B cell (primary cell): Measurements from ENCODE around the gene UACA. TPM values are rescaled to one million over a fixed set of nuclear protein-coding genes. Genes with fewer than 3 reads are reported as not detected.

Experiments
- ATAC-seq: fragments of 200-7000 bp; cut with Tn5 transposase; one replicate; pipeline ENCODE4 v1.10.0; 2021; ENCODE audit warnings: low read depth, mild to moderate bottlenecking, moderate number of reproducible peaks, moderate library complexity
- CTCF ChIA-PET: fragments of 350-600 bp; sonication (Branson Sonifier 250); formaldehyde crosslinking; loops from one replicate; lab custom pipeline; 2021; ENCODE audit warnings: antibody characterized with exemption, inconsistent platforms; lab: Charles Lee
- POLR2A ChIA-PET: fragments of 350-600 bp; sonication (Branson Sonifier 250); formaldehyde crosslinking; loops from one replicate; lab custom pipeline; 2021; ENCODE audit warnings: antibody characterized with exemption; lab: Charles Lee
- DNase-seq: peaks from one replicate; pipeline ENCODE4 v3.0.0; 2013
- H2AFZ ChIP-seq: 2 replicates; pipeline ENCODE4 v1.6.1; 2012; ENCODE audit warnings: mild to moderate bottlenecking, low read depth, low read length; ENCODE audit not compliant: insufficient read depth, poor library complexity, severe bottlenecking
- H3K27ac ChIP-seq, 2 donors: 1 replicate in 1 of 2; 2 replicates in 1 of 2; pipeline ENCODE4 v1.5.1; 2012 to 2013; ENCODE audit warnings: low read length in 2 of 2, mild to moderate bottlenecking in 2 of 2, moderate library complexity in 1 of 2
- H3K27me3 ChIP-seq, 4 experiments: fragments of 200-600 bp in 1 of 4; sonication (generic) in 1 of 4; replicated peaks in 1 of 4; 1 replicate in 2 of 4; 2 replicates in 2 of 4; pipeline versions ENCODE4 v1.6.1 to v1.7.0; 2013 to 2016; ENCODE audit warnings: low read length in 3 of 4, mild to moderate bottlenecking in 2 of 4, mixed read lengths in 1 of 4, moderate library complexity in 1 of 4; ENCODE audit not compliant: insufficient read depth in 4 of 4, control insufficient read depth in 3 of 4; ENCODE audit errors: control extremely low read depth in 1 of 4
- H3K36me3 ChIP-seq, 2 experiments: replicated peaks in 1 of 2; 1 replicate in 1 of 2; 2 replicates in 1 of 2; pipeline versions ENCODE4 v1.6.1 to v1.7.1; 2013; ENCODE audit warnings: low read length in 1 of 2; ENCODE audit not compliant: insufficient read depth in 2 of 2, control insufficient read depth in 1 of 2; ENCODE audit errors: control extremely low read depth in 1 of 2, extremely low read depth in 1 of 2
- H3K4me1 ChIP-seq, 2 donors: fragments of 200-600 bp in 1 of 2; sonication (generic) in 1 of 2; 1 replicate in 1 of 2; 2 replicates in 1 of 2; pipeline versions ENCODE4 v1.5.1 to v1.6.1; 2013 to 2017; ENCODE audit warnings: low read length in 2 of 2; ENCODE audit not compliant: control insufficient read depth in 2 of 2, insufficient read depth in 2 of 2
- H3K4me2 ChIP-seq: replicated peaks from 2 replicates; pipeline ENCODE3; 2012; ENCODE audit warnings: mild to moderate bottlenecking, low read depth, low read length; ENCODE audit not compliant: poor library complexity, severe bottlenecking
- H3K4me3 ChIP-seq, 5 experiments: fragments of 200-600 bp in 1 of 5; sonication (generic) in 1 of 5; 1 replicate in 3 of 5; 2 replicates in 2 of 5; pipeline versions ENCODE4 v1.5.1 to v1.7.0; 2011 to 2016; ENCODE audit warnings: low read length in 4 of 5, mild to moderate bottlenecking in 4 of 5, low read depth in 2 of 5, control low read depth in 1 of 5, moderate library complexity in 1 of 5; ENCODE audit not compliant: insufficient read depth in 1 of 5; ENCODE audit errors: control extremely low read depth in 1 of 5, extremely low read depth in 1 of 5
- H3K79me2 ChIP-seq: fragments of 200-600 bp; sonication (generic); one replicate; pipeline ENCODE4 v1.6.0; 2016; ENCODE audit warnings: low read length; ENCODE audit not compliant: control insufficient read depth, insufficient read depth
- H3K9ac ChIP-seq: fragments of 200-600 bp; sonication (generic); 2 replicates; pipeline ENCODE4 v1.6.1; 2017; ENCODE audit warnings: mild to moderate bottlenecking, low read length, moderate library complexity
- H3K9me3 ChIP-seq, 3 donors: one replicate each; pipeline versions ENCODE4 v1.6.1 to v1.7.1; 2013; ENCODE audit warnings: low read length in 2 of 3; ENCODE audit not compliant: control insufficient read depth in 2 of 3, insufficient read depth in 1 of 3; ENCODE audit errors: control extremely low read depth in 1 of 3
- H4K20me1 ChIP-seq: 2 replicates; pipeline ENCODE4 v1.6.0; 2012; ENCODE audit warnings: mild to moderate bottlenecking, low read length; ENCODE audit not compliant: insufficient read depth, control insufficient read depth, poor library complexity, severe bottlenecking
- H3K27ac Mint-ChIP-seq: one replicate; pipeline ENCODE4 v1.8.0; 2021; ENCODE audit warnings: mixed read lengths
- H3K27me3 Mint-ChIP-seq: one replicate; pipeline ENCODE4 v1.8.0; 2021; ENCODE audit warnings: mixed read lengths
- H3K4me1 Mint-ChIP-seq: one replicate; pipeline ENCODE4 v1.8.0; 2021; ENCODE audit warnings: mixed read lengths
- H3K4me3 Mint-ChIP-seq: one replicate; pipeline ENCODE4 v1.8.0; 2021; ENCODE audit warnings: mixed read lengths
- H3K9me3 Mint-ChIP-seq: one replicate; pipeline ENCODE4 v1.8.0; 2022; ENCODE audit warnings: mixed read lengths; ENCODE audit not compliant: insufficient read depth
- EZH2 ChIP-seq: IDR thresholded peaks from 2 replicates; pipeline ENCODE4 v1.6.1; 2012; ENCODE audit warnings: borderline replicate concordance, low read depth, mild to moderate bottlenecking, moderate library complexity, low read length; ENCODE audit not compliant: insufficient read depth, poor library complexity, severe bottlenecking
- WGBS: methylation state at CpG from one replicate; pipeline ENCODE4 v1.1.5; 2013; ENCODE audit warnings: missing lambda C conversion rate; ENCODE audit not compliant: insufficient coverage; 5-methylcytosine and 5-hydroxymethylcytosine counted together
- intact Hi-C: fragments of 100-400 bp; cut with micrococcal nuclease; formaldehyde crosslinking; loops from one replicate; pipeline ENCODE4 v1.10.0; 2022
- polyA plus RNA-seq: library from polyadenylated mRNA; depleted of rRNA; stranded (reverse); fragments of >200 nt; gene quantifications from 2 replicates; pipeline ENCODE4 v1.2.3, GENCODE V29; 2012
- total RNA-seq, 2 donors: library from RNA; stranded (reverse); fragments of 120-200 nt in 1 of 2; gene quantifications; 1 replicate in 1 of 2; 2 replicates in 1 of 2; pipeline versions ENCODE4 v1.2.3 to v1.2.4, GENCODE V29; 2013 to 2022
- TF ChIP-seq, protein P1 (sequence below): fragments of 200-600 bp; IDR thresholded peaks from one replicate; pipeline ENCODE4 v1.8.0; 2022; ENCODE audit warnings: antibody characterized with exemption, mild to moderate bottlenecking

Gene UACA
- total and polyA plus RNA-seq, 2 donors (not counting 1 experiment from before 2014, with no cell fraction given): 2.7 to 3.3 TPM

DNA sequence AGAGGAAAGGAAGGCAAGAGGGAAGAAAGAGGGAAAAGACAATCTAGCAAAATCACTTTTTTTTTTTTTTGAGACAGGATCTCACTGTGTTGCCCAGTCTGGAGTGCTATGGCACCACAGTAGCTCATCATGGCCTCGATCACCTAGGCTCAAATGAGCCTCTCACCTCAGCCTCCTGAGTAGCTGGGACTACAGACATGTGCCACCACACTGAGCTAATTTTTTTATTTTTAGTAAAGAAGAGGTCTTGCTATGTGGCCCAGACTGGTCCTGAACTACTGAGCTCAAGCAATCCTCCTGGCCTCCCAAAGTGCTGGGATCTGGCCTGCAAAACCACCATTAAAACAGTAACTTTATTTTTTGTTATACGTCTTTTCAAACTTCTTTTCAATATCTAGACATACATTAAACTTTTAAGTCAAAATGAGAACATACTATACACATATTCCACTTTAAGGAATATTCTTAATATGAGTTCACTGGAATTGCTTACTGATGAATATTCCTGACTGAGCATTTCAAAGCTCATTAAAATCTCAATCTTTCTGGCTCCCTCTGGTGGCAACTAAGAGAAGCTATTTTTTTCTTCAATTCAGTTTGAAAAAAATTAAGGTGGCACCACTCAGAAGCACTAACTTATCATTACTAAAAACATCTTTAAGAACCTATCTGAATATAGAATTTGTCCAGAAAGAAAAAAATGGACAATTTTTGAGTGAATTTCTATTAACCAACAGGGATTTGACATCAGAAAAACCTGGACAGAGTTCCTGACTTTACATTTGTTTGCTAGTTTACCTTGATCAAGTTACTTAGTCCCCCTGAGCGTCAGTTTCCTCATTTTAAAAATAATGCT lies 40.9 kb downstream of the UACA start:
- no peaks in the 10 kb centered on the region for H3K36me3 ChIP-seq
- DNase-seq (peak; percentile 57), ATAC-seq (peak; percentile 39)
- no peak overlapping the region for H3K4me3 ChIP-seq
- Mint-ChIP-seq H3K4me1 (no peaks in the 10 kb centered on the region), H3K27ac (no peak overlapping the region), H3K27me3 (peaks cover 7% of the 10 kb centered on the region), H3K4me3 (no peak overlapping the region), H3K9me3 (no peaks in the 10 kb centered on the region)
- no peak overlapping the region for H3K4me2 ChIP-seq
- no peaks in the 10 kb centered on the region for H3K9me3 ChIP-seq
- no peaks in the 10 kb centered on the region for H3K4me1 ChIP-seq
- TF ChIP-seq, protein P1, sequence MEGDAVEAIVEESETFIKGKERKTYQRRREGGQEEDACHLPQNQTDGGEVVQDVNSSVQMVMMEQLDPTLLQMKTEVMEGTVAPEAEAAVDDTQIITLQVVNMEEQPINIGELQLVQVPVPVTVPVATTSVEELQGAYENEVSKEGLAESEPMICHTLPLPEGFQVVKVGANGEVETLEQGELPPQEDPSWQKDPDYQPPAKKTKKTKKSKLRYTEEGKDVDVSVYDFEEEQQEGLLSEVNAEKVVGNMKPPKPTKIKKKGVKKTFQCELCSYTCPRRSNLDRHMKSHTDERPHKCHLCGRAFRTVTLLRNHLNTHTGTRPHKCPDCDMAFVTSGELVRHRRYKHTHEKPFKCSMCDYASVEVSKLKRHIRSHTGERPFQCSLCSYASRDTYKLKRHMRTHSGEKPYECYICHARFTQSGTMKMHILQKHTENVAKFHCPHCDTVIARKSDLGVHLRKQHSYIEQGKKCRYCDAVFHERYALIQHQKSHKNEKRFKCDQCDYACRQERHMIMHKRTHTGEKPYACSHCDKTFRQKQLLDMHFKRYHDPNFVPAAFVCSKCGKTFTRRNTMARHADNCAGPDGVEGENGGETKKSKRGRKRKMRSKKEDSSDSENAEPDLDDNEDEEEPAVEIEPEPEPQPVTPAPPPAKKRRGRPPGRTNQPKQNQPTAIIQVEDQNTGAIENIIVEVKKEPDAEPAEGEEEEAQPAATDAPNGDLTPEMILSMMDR: peak; percentile 94
- no peak for TF ChIP-seq EZH2
- CTCF ChIA-PET: interaction anchor here (0.6 to 4.0 kb wide), 36 partner anchors 8 to 1253 kb away, joined by 3 to 129 read pairs (median 4); no protein-coding TSS in a partner anchor
- H3K9ac ChIP-seq: no peak overlapping the region
- intact Hi-C loops: loop anchor here (10.0 kb wide), 2 partner anchors 1148 to 1248 kb away; no protein-coding TSS in a partner anchor
- POLR2A ChIA-PET: no interaction called here
- H3K79me2 ChIP-seq: no peaks in the 10 kb centered on the region
- peaks cover 0 to 11% (median 2%) of the 10 kb centered on the region in 4 experiments for H3K27me3 ChIP-seq
- H4K20me1 ChIP-seq: no peaks in the 10 kb centered on the region
- no peak overlapping the region for H2AFZ ChIP-seq
- WGBS: no CpG with 5 or more reads among the region's 3 CpGs
- H3K27ac ChIP-seq: no peak overlapping the region
